Pancreas (tissue), 10 donors: Measurements from ENCODE around the gene OR2L13. TPM values are rescaled to one million over a fixed set of nuclear protein-coding genes. Genes with fewer than 3 reads are reported as not detected.
A peak's percentile ranks its signal among the peaks of the same experiment; 100 is the strongest.
"Not testable (repeated sequence)": the region's sequence is repeated elsewhere in the genome, so short reads cannot be mapped to it uniquely, and the experiment has no call there.

Experiments
- ATAC-seq, 4 donors: fragments of 200-7000 bp; cut with Tn5 transposase; one replicate each; pipeline versions ENCODE4 v1.8.0 to v1.9.1; 2020; ENCODE audit warnings: mild to moderate bottlenecking in 4 of 4, moderate library complexity in 4 of 4
- DNase-seq, 6 donors: peaks; one replicate each; pipeline ENCODE4 v3.0.0-alpha.2; 2020
- FAIRE-seq: peaks from 2 replicates; lab custom pipeline; 2012; peaks lifted over from hg19 to GRCh38; lab: Jason Lieb, UNC
- H3K27ac ChIP-seq, 4 donors: fragments of 200-600 bp; sonication (generic); 1 replicate in 3 of 4; 2 replicates in 1 of 4; pipeline versions ENCODE4 v1.5.0 to v1.8.0; 2020
- H3K27me3 ChIP-seq, 4 donors: fragments of 200-600 bp; one replicate each; pipeline ENCODE4 v1.8.0; 2021
- H3K36me3 ChIP-seq, 3 donors: fragments of 200-600 bp; sonication (generic) in 1 of 3; one replicate each; pipeline versions ENCODE4 v1.5.0 to v1.8.0; 2020 to 2021
- H3K4me1 ChIP-seq, 3 donors: fragments of 200-600 bp; one replicate each; pipeline ENCODE4 v1.8.0; 2021
- H3K4me3 ChIP-seq, 4 donors: fragments of 200-600 bp; sonication (generic) in 2 of 4; one replicate each; pipeline versions ENCODE4 v1.5.0 to v1.8.0; 2020 to 2021
- H3K9me3 ChIP-seq, 4 donors: fragments of 200-600 bp; one replicate each; pipeline ENCODE4 v1.8.0; 2021
- WGBS, 2 donors: extraction: QIAGEN DNeasy Blood & Tissue Kit; methylation state at CpG; one replicate each; pipeline ENCODE4 v1.1.7; 2013; 5-methylcytosine and 5-hydroxymethylcytosine counted together
- intact Hi-C, 3 donors: fragments of 100-400 bp; cut with DNase I; formaldehyde crosslinking; loops; one replicate each; pipeline versions ENCODE4 v1.11.1 to v1.14.2; 2022
- polyA plus RNA-seq, 2 donors: library from polyadenylated mRNA; stranded (reverse); fragments of 200-250 nt; gene quantifications; one replicate each; pipeline ENCODE4 v1.2.3, GENCODE V29; 2013
- total RNA-seq, 6 donors: library from RNA; stranded (reverse); fragmentation: NEBNext Ultra II Directional in 4 of 6; extraction: Animal tissue kit (Norgen Biotek cat#: 25700) in 4 of 6; gene quantifications; one replicate each; pipeline versions ENCODE4 v1.2.1 to v1.2.4, GENCODE V29; 2021 to 2023
- TF ChIP-seq, protein P1 (sequence below), 4 donors: fragments of 200-600 bp; sonication (generic) in 3 of 4; IDR thresholded peaks; one replicate each; pipeline versions ENCODE4 v1.5.0 to v1.8.0; 2021; ENCODE audit warnings: antibody characterized with exemption in 4 of 4
- donor health status: healthy with polysubstance abuse.
- donor health status: DM: no; HTN: no; CAD: no; lungs with moderate emphysema.
- donor health status: DM: no; HTN: no; CAD: no.
- donor health status: control.
- donor health status: control.
- donor health status: Bipolar disorder and iron deficiency.
- donor health status: DM: yes; HTN: yes; CAD: no.
- donor health status: DM: no; HTN: no; CAD: no.
- donor health status: DM: no; HTN: no; CAD: no.
- donor health status: DM: yes; HTN: yes; CAD: no.

OR2L13 gene
- total and polyA plus RNA-seq, 8 donors, result not detected

DNA sequence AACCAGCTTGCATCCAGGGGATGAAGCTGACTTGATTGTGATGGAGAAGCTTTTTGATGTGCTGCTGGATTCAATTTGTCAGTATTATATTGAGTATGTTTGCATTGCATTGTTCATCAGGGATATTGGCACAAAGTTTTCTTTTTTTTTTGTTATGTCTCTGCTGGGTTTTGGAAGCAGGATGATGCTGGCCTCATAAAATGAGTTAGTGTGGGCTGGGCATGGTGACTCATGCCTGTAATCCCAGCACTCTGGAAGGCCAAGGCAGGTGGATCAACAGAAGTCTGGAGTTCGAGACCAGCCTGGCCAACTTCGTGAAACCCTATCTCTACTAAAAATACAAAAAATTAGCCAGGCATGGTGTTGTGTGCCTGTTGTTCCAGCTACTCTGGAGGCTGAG is 39.7 kb upstream of the OR2L13 start:
- no peak for FAIRE-seq
- intact Hi-C loops, result no loop called here
- H3K9me3 ChIP-seq, result no peaks in the 10 kb centered on the region
- H3K4me3 ChIP-seq, result no peak overlapping the region
- no peak for ATAC-seq
- no peaks in the 10 kb centered on the region for H3K4me1 ChIP-seq
- no peaks in the 10 kb centered on the region for H3K36me3 ChIP-seq
- WGBS, 2 donors, result 30 to 39% methylated on average over 2 of the region's 2 CpGs
- DNase-seq, result no peak
- TF ChIP-seq, protein P1, sequence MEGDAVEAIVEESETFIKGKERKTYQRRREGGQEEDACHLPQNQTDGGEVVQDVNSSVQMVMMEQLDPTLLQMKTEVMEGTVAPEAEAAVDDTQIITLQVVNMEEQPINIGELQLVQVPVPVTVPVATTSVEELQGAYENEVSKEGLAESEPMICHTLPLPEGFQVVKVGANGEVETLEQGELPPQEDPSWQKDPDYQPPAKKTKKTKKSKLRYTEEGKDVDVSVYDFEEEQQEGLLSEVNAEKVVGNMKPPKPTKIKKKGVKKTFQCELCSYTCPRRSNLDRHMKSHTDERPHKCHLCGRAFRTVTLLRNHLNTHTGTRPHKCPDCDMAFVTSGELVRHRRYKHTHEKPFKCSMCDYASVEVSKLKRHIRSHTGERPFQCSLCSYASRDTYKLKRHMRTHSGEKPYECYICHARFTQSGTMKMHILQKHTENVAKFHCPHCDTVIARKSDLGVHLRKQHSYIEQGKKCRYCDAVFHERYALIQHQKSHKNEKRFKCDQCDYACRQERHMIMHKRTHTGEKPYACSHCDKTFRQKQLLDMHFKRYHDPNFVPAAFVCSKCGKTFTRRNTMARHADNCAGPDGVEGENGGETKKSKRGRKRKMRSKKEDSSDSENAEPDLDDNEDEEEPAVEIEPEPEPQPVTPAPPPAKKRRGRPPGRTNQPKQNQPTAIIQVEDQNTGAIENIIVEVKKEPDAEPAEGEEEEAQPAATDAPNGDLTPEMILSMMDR (IDR thresholded peaks at IDR 0.05), result no peak
- H3K27me3 ChIP-seq, result no peaks in the 10 kb centered on the region
- H3K27ac ChIP-seq, result no peak overlapping the region

DNA sequence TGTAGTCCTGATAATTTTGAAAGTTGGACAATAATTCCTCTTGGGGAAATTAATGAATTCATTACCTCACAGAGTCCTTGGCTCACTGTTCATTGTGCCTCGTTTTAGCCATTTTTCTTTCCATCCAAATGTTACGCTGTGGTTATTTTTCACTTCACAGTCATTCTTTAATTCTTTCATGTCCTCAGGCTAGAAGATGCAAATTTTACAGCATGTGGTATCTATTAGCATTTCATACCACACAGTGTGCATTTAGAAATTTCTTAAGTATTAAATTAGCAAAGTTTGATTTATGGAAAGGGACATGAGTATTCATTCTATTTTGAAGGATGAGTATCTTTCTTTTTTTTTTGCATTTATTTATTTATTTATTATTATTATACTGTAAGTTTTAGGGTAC is 29.9 kb upstream of the OR2L13 start:
- WGBS, 2 donors, result 57 to 65% methylated on average over 2 of the region's 2 CpGs

DNA sequence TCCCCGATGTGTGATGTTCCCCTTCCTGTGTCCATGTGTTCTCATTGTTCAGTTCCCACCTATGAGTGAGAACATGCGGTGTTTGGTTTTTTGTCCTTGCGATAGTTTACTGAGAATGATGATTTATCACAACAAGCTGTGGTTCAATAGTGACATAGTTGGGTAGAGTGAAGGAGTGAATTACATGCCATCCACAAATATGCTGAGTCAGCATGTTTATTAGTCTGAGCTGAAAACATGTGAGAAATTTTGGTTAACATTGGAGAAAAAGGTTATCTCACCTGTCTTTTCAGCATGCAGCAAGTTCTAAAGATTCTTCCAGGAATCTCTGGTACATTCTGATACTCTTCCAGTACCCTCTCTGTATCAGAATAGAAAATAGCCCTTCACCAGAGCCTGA is 29.4 kb upstream of the OR2L13 start:
- 84 to 86% methylated on average over 3 of the region's 3 CpGs for WGBS, 2 donors
- H3K9me3 ChIP-seq, result no peaks in the 10 kb centered on the region
- FAIRE-seq (no peak), DNase-seq (no peak), ATAC-seq (no peak)
- no peak overlapping the region for H3K4me3 ChIP-seq
- no peaks in the 10 kb centered on the region for H3K4me1 ChIP-seq
- H3K36me3 ChIP-seq, result no peaks in the 10 kb centered on the region
- TF ChIP-seq, protein P1 (IDR thresholded peaks at IDR 0.05), result no peak
- no peaks in the 10 kb centered on the region for H3K27me3 ChIP-seq
- intact Hi-C loops, result no loop called here
- H3K27ac ChIP-seq, result no peak overlapping the region

More for the DNA sequence above, 29.9 kb upstream of the OR2L13 start:
- H3K4me3 ChIP-seq, result no peak overlapping the region
- H3K36me3 ChIP-seq, result no peaks in the 10 kb centered on the region
- FAIRE-seq (no peak), DNase-seq (no peak), ATAC-seq (no peak)
- H3K4me1 ChIP-seq, result no peaks in the 10 kb centered on the region
- TF ChIP-seq, protein P1 (IDR thresholded peaks at IDR 0.05), result no peak
- no peaks in the 10 kb centered on the region for H3K9me3 ChIP-seq
- H3K27me3 ChIP-seq, result no peaks in the 10 kb centered on the region
- intact Hi-C loops, result no loop called here
- H3K27ac ChIP-seq, result no peak overlapping the region

DNA sequence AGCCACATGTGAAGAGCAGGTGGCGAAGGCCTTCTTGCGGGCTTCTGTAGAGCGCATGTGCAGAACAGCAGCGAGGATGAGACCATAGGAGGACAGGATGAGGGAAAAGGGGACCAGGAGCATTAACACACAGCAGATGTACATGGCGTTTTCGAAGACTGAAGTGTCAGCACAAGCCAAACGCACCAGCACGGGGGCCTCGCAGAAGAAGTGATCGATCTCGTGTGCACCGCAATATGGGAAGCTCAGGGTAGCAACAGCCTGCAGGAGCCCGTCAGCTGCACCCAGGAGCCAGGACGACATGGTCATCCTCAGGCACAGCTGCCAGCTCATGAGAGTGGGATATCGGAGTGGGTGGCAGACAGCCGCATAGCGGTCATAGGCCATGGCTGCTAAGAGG is 11.1 kb upstream of the OR2L13 start:
- H3K27me3 ChIP-seq, FAIRE-seq, H3K27ac ChIP-seq, ATAC-seq, H3K36me3 ChIP-seq, H3K4me3 ChIP-seq, intact Hi-C loops, H3K9me3 ChIP-seq, H3K4me1 ChIP-seq: not testable (repeated sequence)
- DNase-seq, result peak in 1 of 6 donors; percentile 26
- WGBS, 2 donors, result 67 to 71% methylated on average over 9 to 12 of the region's 17 CpGs

DNA sequence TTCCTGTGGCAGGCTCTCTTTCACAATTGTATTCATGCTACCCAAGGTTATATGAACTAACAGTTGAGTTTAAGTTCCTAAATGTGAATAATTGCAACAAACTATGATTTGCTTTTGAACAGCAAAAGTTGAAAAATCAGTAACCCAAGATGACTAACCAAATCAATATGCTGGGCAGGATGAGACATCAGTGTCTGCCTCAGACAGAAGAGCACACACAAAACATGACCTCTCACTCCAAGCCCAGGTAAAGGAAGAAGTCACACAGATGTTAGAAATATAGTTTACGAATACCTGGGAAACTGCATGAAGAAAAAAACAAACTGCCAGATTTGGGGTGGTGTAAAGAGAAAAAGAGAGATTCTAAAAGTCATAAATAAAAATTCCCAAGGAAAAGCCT is 3.5 kb downstream of the OR2L13 start:
- FAIRE-seq (no peak), ATAC-seq (no peak), DNase-seq (no peak)
- no peaks in the 10 kb centered on the region for H3K36me3 ChIP-seq
- intact Hi-C loops, result no loop called here
- H3K27me3 ChIP-seq, result no peaks in the 10 kb centered on the region
- H3K4me3 ChIP-seq, result no peak overlapping the region
- no peaks in the 10 kb centered on the region for H3K9me3 ChIP-seq
- no peaks in the 10 kb centered on the region for H3K4me1 ChIP-seq
- 44 to 50% methylated on average over 1 of the region's 1 CpG for WGBS, 2 donors
- TF ChIP-seq, protein P1 (IDR thresholded peaks at IDR 0.05), result no peak
- no peak overlapping the region for H3K27ac ChIP-seq

DNA sequence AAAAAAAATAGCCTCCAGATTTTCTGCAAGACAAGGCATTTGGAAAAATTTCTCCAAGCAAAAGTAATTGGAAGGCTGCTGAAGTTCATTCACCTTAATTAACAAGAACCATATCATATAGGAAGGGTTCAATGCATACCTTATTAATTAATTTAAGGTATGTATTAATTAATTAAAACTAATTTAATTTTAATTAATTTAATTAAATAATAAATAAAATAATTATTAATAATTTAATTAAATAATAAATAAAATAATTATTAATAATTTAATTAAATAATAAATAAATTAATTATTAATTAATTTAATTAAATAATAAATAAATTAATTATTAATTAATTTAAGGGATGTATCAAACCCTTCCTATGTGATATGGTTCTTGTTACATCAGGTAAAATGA is 7.9 kb downstream of the OR2L13 start:
- TF ChIP-seq, protein P1 (IDR thresholded peaks at IDR 0.05), result no peak
- peak; percentile 99 for FAIRE-seq
- DNase-seq, result no peak
- no peaks in the 10 kb centered on the region for H3K27me3 ChIP-seq
- intact Hi-C loops, result no loop called here
- no peak overlapping the region for H3K4me3 ChIP-seq
- no peak for ATAC-seq
- no peak overlapping the region for H3K27ac ChIP-seq
- H3K4me1 ChIP-seq, result no peaks in the 10 kb centered on the region
- H3K9me3 ChIP-seq, result no peaks in the 10 kb centered on the region
- H3K36me3 ChIP-seq, result no peaks in the 10 kb centered on the region
